WTC11 (cell line): ENCODE data around the gene DMBX1. TPM values are rescaled to one million over a fixed set of nuclear protein-coding genes. Genes with fewer than 3 reads are reported as not detected.
A peak's percentile ranks its signal among the peaks of the same experiment; 100 is the strongest.

Source experiments
- ATAC-seq: fragments of 200-7000 bp; cut with Tn5 transposase; 2 replicates; pipeline ENCODE4 v1.10.0; 2021; ENCODE audit warnings: mild to moderate bottlenecking, moderate library complexity
- CTCF ChIA-PET: fragments of 300-600 bp; sonication (Branson Sonifier 250); formaldehyde crosslinking; loops from one replicate; lab custom pipeline; 2021; ENCODE audit warnings: antibody characterized with exemption; lab: Charles Lee
- POLR2A ChIA-PET: fragments of 350-600 bp; sonication (Branson Sonifier 250); formaldehyde crosslinking; loops from one replicate; lab custom pipeline; 2021; ENCODE audit warnings: antibody characterized with exemption; lab: Charles Lee
- DNase-seq: peaks from one replicate; pipeline ENCODE4 v3.0.0; 2021; ENCODE audit warnings: low spot score
- H3K27ac Mint-ChIP-seq: 2 replicates; pipeline ENCODE4 v1.8.0; 2021; ENCODE audit warnings: mixed read lengths
- H3K27me3 Mint-ChIP-seq: 2 replicates; pipeline ENCODE4 v1.8.0; 2021; ENCODE audit warnings: low read depth, mild to moderate bottlenecking, moderate library complexity, mixed read lengths
- H3K36me3 Mint-ChIP-seq: 2 replicates; pipeline ENCODE4 v1.8.0; 2021; ENCODE audit warnings: mixed read lengths
- H3K4me1 Mint-ChIP-seq: 2 replicates; pipeline ENCODE4 v1.8.0; 2022; ENCODE audit warnings: mixed read lengths
- H3K4me3 Mint-ChIP-seq: 2 replicates; pipeline ENCODE4 v1.8.0; 2021; ENCODE audit warnings: mild to moderate bottlenecking, moderate library complexity, mixed read lengths
- H3K9me3 Mint-ChIP-seq: 2 replicates; pipeline ENCODE4 v1.8.0; 2021; ENCODE audit warnings: mixed read lengths
- ATF1 ChIP-seq: sonication (generic); formaldehyde crosslinking; IDR thresholded peaks from 2 replicates; pipeline ENCODE4 v1.8.1; 2023; ENCODE audit warnings: mild to moderate bottlenecking, moderate library complexity, missing genetic modification reagents
- CBFB ChIP-seq: sonication (generic); formaldehyde crosslinking; IDR thresholded peaks from 2 replicates; pipeline ENCODE4 v1.8.1; 2022; ENCODE audit warnings: mild to moderate bottlenecking, low read depth, missing genetic modification reagents
- CREM ChIP-seq: sonication (generic); formaldehyde crosslinking; IDR thresholded peaks from 2 replicates; pipeline ENCODE4 v1.8.1; 2022; ENCODE audit warnings: mild to moderate bottlenecking, missing genetic modification reagents, moderate library complexity
- FOXP1 ChIP-seq: sonication (generic); formaldehyde crosslinking; IDR thresholded peaks from 2 replicates; pipeline ENCODE4 v1.8.0; 2022; ENCODE audit warnings: missing genetic modification reagents, mild to moderate bottlenecking, moderate library complexity, borderline replicate concordance
- GRHL2 ChIP-seq: fragments of 250-450 bp; sonication (Bioruptor Pico); IDR thresholded peaks from 2 replicates; pipeline ENCODE4 v1.8.0; 2022; ENCODE audit warnings: mild to moderate bottlenecking, moderate library complexity; ENCODE audit not compliant: insufficient replicate concordance, severe bottlenecking
- MXD4 ChIP-seq: fragments of 250-450 bp; sonication (Bioruptor Pico); IDR thresholded peaks from 2 replicates; pipeline ENCODE4 v1.8.0; 2021; ENCODE audit warnings: mild to moderate bottlenecking, moderate library complexity, borderline replicate concordance
- MYBL2 ChIP-seq: sonication (generic); formaldehyde crosslinking; IDR thresholded peaks from 2 replicates; pipeline ENCODE4 v1.8.1; 2023; ENCODE audit warnings: mild to moderate bottlenecking, moderate library complexity, missing genetic modification reagents
- NR2C2 ChIP-seq: sonication (generic); formaldehyde crosslinking; IDR thresholded peaks from 2 replicates; pipeline ENCODE4 v1.8.0; 2022; ENCODE audit warnings: mild to moderate bottlenecking, missing genetic modification reagents
- PRRX2 ChIP-seq: fragments of 250-450 bp; sonication (Bioruptor Pico); IDR thresholded peaks from 2 replicates; pipeline ENCODE4 v1.8.0; 2021; ENCODE audit warnings: mild to moderate bottlenecking
- SMAD3 ChIP-seq: sonication (generic); formaldehyde crosslinking; IDR thresholded peaks from 2 replicates; pipeline ENCODE4 v1.8.0; 2022; ENCODE audit warnings: missing genetic modification reagents, mild to moderate bottlenecking, borderline replicate concordance
- SOX15 ChIP-seq: fragments of 250-450 bp; sonication (Bioruptor Pico); IDR thresholded peaks from 2 replicates; pipeline ENCODE4 v1.9.0; 2021; ENCODE audit warnings: mild to moderate bottlenecking
- TEAD4 ChIP-seq: sonication (generic); formaldehyde crosslinking; IDR thresholded peaks from 2 replicates; pipeline ENCODE4 v1.8.0; 2022; ENCODE audit warnings: mild to moderate bottlenecking, missing genetic modification reagents
- ZNF121 ChIP-seq: sonication (generic); formaldehyde crosslinking; IDR thresholded peaks from 2 replicates; pipeline ENCODE4 v1.8.0; 2023; ENCODE audit warnings: missing genetic modification reagents
- ZNF232 ChIP-seq: sonication (generic); formaldehyde crosslinking; IDR thresholded peaks from 2 replicates; pipeline ENCODE4 v1.8.0; 2022; ENCODE audit warnings: mild to moderate bottlenecking, missing genetic modification reagents
- ZNF423 ChIP-seq: fragments of 250-450 bp; sonication (Bioruptor Pico); IDR thresholded peaks from 2 replicates; pipeline ENCODE4 v2.1.2; 2022; ENCODE audit warnings: mild to moderate bottlenecking, moderate library complexity
- total RNA-seq: library from RNA; stranded (reverse); gene quantifications from 3 replicates; pipeline ENCODE4 v1.2.3, GENCODE V29; 2021
- TF ChIP-seq, protein P1 (sequence below): sonication (generic); formaldehyde crosslinking; IDR thresholded peaks from 2 replicates; pipeline ENCODE4 v1.8.0; 2023; ENCODE audit warnings: mild to moderate bottlenecking, missing genetic modification reagents
- TF ChIP-seq, protein P2 (sequence below): sonication (generic); formaldehyde crosslinking; IDR thresholded peaks from 2 replicates; pipeline ENCODE4 v1.8.1; 2023; ENCODE audit warnings: mild to moderate bottlenecking, missing genetic modification reagents
- TF ChIP-seq, protein P3 (sequence below): fragments of 250-450 bp; sonication (Bioruptor Pico); IDR thresholded peaks from 2 replicates; pipeline ENCODE4 v1.9.0; 2021; ENCODE audit warnings: mild to moderate bottlenecking, borderline replicate concordance
- TF ChIP-seq, protein P4 (sequence below): sonication (generic); formaldehyde crosslinking; IDR thresholded peaks from 2 replicates; pipeline ENCODE4 v1.8.1; 2022; ENCODE audit warnings: missing genetic modification reagents, borderline replicate concordance
- TF ChIP-seq, protein P5 (sequence below): fragments of 250-450 bp; sonication (Bioruptor Pico); IDR thresholded peaks from 2 replicates; pipeline ENCODE4 v1.9.0; 2021; ENCODE audit warnings: mild to moderate bottlenecking

DMBX1 gene
- total RNA-seq, 1 experiment from 2014 or later, result 3.7 TPM

DNA sequence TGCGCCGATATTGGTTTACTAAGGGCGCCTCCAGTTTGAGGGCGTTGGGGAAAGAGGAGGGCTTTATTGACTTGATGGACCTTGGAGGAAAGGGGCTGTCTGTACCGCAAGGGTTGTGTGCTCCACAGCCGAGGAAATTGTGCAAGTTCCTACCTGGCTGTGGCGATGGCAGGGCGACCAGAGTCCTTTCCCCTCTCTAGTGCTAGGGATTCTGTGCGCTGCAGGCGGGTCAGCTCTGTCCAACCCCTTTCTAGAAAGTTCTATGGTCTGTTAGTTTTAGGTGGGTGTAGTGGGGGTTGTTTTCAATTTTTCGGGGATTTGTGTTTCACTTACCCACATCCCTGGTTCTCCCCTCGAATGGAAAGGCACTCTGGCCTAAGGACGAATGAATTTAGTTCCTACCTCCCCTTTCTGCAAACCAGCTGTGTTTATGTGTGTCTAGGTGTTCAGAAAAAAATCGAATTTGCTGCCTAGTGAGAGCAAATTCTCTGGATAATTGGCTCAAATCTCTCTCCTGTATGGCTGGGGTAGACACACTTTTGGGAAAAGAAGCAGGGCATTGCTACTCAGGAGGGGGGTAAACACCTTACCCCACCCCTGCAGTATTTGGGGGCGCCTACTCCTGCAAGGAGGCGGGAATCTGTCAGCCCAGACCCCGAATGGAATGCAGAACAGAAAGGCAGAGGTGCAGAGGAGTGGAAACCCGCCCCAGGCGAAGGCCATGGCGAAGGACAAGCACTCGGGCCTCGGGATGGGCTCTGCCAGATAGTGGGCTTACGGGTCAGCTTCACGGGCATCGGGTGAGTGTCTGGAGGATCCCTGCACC lies 2.0 kb downstream of the DMBX1 start:
- ATAC-seq, result no peak
- CTCF ChIA-PET, result interaction anchor here (6.6 kb wide), 1 partner anchor 37 kb away, joined by 201 read pairs; no protein-coding TSS in a partner anchor
- H3K4me3 Mint-ChIP-seq, result peak overlapping the region; percentile 89
- no peak overlapping the region for H3K27ac Mint-ChIP-seq
- DNase-seq, result no peak
- POLR2A ChIA-PET, result no interaction called here
- H3K27me3 Mint-ChIP-seq, result peaks cover 100% of the 10 kb centered on the region
- H3K4me1 Mint-ChIP-seq, result peaks cover 48% of the 10 kb centered on the region
- peaks cover 2% of the 10 kb centered on the region; the same call in 1 of the 2 replicates for H3K36me3 Mint-ChIP-seq
- H3K9me3 Mint-ChIP-seq, result no peaks in the 10 kb centered on the region
- no peak for TF ChIP-seq MXD4
- no peak for TF ChIP-seq FOXP1 (CRISPR knock-in tag)
- TF ChIP-seq CREM (CRISPR knock-in tag), result no peak
- no peak for TF ChIP-seq CBFB (CRISPR knock-in tag)
- TF ChIP-seq GRHL2, result no peak
- TF ChIP-seq ATF1, result no peak
- no peak for TF ChIP-seq ZNF121 (CRISPR knock-in tag)
- no peak for TF ChIP-seq PRRX2 (CRISPR knock-in tag)
- TF ChIP-seq, protein P1, sequence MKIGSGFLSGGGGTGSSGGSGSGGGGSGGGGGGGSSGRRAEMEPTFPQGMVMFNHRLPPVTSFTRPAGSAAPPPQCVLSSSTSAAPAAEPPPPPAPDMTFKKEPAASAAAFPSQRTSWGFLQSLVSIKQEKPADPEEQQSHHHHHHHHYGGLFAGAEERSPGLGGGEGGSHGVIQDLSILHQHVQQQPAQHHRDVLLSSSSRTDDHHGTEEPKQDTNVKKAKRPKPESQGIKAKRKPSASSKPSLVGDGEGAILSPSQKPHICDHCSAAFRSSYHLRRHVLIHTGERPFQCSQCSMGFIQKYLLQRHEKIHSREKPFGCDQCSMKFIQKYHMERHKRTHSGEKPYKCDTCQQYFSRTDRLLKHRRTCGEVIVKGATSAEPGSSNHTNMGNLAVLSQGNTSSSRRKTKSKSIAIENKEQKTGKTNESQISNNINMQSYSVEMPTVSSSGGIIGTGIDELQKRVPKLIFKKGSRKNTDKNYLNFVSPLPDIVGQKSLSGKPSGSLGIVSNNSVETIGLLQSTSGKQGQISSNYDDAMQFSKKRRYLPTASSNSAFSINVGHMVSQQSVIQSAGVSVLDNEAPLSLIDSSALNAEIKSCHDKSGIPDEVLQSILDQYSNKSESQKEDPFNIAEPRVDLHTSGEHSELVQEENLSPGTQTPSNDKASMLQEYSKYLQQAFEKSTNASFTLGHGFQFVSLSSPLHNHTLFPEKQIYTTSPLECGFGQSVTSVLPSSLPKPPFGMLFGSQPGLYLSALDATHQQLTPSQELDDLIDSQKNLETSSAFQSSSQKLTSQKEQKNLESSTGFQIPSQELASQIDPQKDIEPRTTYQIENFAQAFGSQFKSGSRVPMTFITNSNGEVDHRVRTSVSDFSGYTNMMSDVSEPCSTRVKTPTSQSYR (CRISPR knock-in tag), result no peak
- TF ChIP-seq ZNF423 (CRISPR knock-in tag), result no peak
- TF ChIP-seq, protein P2, sequence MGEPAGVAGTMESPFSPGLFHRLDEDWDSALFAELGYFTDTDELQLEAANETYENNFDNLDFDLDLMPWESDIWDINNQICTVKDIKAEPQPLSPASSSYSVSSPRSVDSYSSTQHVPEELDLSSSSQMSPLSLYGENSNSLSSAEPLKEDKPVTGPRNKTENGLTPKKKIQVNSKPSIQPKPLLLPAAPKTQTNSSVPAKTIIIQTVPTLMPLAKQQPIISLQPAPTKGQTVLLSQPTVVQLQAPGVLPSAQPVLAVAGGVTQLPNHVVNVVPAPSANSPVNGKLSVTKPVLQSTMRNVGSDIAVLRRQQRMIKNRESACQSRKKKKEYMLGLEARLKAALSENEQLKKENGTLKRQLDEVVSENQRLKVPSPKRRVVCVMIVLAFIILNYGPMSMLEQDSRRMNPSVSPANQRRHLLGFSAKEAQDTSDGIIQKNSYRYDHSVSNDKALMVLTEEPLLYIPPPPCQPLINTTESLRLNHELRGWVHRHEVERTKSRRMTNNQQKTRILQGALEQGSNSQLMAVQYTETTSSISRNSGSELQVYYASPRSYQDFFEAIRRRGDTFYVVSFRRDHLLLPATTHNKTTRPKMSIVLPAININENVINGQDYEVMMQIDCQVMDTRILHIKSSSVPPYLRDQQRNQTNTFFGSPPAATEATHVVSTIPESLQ (CRISPR knock-in tag), result no peak

DNA sequence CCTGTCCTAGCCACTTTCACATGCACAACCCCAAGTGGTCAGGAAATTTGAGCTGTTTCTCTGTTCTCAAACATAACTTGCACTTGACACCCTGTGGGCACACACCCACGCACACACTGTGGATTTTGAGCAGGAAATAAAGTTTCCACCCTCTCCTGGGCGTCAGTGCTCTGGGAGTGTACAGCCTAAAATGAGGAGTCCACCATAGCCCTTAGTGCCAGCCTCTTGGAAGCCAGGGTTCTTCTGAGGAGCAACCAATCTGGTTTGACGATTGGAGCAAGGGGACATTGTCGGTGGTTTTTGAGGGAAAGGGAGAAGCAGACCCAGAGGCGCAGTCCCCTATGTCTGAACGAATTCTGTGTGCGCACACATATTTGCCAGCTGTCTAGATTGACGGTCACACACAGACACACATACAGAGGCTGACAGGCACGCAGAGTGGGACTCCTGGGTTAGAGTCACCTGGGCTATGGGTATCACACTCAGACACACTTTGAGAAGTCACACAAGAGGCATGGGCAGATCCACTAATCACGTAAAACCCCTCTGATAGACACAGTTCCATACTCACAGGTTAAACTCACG lies 2.7 kb downstream of the DMBX1 start:
- CTCF ChIA-PET, result interaction anchor here (1.1 to 6.6 kb wide), 5 partner anchors 28 to 45 kb away, joined by 5 to 201 read pairs (median 12); no protein-coding TSS in a partner anchor
- no peak for ATAC-seq
- H3K4me1 Mint-ChIP-seq, result peaks cover 48% of the 10 kb centered on the region
- no peak overlapping the region for H3K27ac Mint-ChIP-seq
- TF ChIP-seq TEAD4 (CRISPR knock-in tag) (no peak), ZNF232 (no peak), MYBL2 (CRISPR knock-in tag) (no peak), MXD4 (no peak), SMAD3 (CRISPR knock-in tag) (no peak), SOX15 (no peak)
- peak overlapping the region; percentile 51 for H3K4me3 Mint-ChIP-seq
- H3K36me3 Mint-ChIP-seq, result peaks cover 2% of the 10 kb centered on the region; the same call in 1 of the 2 replicates
- no peaks in the 10 kb centered on the region for H3K9me3 Mint-ChIP-seq
- no peak for DNase-seq
- POLR2A ChIA-PET, result no interaction called here
- H3K27me3 Mint-ChIP-seq, result peaks cover 100% of the 10 kb centered on the region

DNA sequence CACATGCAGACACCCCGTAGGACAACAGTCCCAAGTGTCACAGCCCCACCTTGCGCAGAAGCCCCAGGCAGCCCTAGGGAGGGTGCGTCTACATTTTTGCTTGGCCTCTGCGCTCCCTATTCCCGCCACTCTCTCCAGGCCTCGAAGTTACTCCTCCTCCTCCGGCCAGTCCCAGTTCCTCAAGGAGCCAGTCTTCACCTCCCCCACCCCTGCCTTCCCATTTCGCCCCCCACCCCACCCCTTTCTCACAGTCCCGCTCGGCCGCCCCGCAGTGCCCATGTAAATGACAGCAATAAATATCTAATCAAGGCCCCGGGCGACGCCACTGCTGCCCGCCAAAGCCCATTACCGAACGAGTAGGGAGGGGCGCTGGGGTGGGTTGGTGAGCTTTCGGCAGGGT lies 3.2 kb downstream of the DMBX1 start:
- Mint-ChIP-seq H3K4me1 (peaks cover 48% of the 10 kb centered on the region), H3K27ac (no peak overlapping the region), H3K36me3 (peaks cover 2% of the 10 kb centered on the region; the same call in 1 of the 2 replicates), H3K27me3 (peaks cover 96% of the 10 kb centered on the region), H3K4me3 (peak overlapping the region; percentile 51), H3K9me3 (no peaks in the 10 kb centered on the region)
- POLR2A ChIA-PET, result no interaction called here
- peak; percentile 50 for DNase-seq
- CTCF ChIA-PET, result interaction anchor here (0.7 to 3.3 kb wide), 7 partner anchors 15 to 51 kb away, joined by 3 to 30 read pairs (median 6); no protein-coding TSS in a partner anchor
- peak; percentile 10 for ATAC-seq
- no peak for TF ChIP-seq NR2C2 (CRISPR knock-in tag)
- TF ChIP-seq, protein P3, sequence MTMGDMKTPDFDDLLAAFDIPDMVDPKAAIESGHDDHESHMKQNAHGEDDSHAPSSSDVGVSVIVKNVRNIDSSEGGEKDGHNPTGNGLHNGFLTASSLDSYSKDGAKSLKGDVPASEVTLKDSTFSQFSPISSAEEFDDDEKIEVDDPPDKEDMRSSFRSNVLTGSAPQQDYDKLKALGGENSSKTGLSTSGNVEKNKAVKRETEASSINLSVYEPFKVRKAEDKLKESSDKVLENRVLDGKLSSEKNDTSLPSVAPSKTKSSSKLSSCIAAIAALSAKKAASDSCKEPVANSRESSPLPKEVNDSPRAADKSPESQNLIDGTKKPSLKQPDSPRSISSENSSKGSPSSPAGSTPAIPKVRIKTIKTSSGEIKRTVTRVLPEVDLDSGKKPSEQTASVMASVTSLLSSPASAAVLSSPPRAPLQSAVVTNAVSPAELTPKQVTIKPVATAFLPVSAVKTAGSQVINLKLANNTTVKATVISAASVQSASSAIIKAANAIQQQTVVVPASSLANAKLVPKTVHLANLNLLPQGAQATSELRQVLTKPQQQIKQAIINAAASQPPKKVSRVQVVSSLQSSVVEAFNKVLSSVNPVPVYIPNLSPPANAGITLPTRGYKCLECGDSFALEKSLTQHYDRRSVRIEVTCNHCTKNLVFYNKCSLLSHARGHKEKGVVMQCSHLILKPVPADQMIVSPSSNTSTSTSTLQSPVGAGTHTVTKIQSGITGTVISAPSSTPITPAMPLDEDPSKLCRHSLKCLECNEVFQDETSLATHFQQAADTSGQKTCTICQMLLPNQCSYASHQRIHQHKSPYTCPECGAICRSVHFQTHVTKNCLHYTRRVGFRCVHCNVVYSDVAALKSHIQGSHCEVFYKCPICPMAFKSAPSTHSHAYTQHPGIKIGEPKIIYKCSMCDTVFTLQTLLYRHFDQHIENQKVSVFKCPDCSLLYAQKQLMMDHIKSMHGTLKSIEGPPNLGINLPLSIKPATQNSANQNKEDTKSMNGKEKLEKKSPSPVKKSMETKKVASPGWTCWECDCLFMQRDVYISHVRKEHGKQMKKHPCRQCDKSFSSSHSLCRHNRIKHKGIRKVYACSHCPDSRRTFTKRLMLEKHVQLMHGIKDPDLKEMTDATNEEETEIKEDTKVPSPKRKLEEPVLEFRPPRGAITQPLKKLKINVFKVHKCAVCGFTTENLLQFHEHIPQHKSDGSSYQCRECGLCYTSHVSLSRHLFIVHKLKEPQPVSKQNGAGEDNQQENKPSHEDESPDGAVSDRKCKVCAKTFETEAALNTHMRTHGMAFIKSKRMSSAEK (CRISPR knock-in tag), result no peak
- TF ChIP-seq, protein P4, sequence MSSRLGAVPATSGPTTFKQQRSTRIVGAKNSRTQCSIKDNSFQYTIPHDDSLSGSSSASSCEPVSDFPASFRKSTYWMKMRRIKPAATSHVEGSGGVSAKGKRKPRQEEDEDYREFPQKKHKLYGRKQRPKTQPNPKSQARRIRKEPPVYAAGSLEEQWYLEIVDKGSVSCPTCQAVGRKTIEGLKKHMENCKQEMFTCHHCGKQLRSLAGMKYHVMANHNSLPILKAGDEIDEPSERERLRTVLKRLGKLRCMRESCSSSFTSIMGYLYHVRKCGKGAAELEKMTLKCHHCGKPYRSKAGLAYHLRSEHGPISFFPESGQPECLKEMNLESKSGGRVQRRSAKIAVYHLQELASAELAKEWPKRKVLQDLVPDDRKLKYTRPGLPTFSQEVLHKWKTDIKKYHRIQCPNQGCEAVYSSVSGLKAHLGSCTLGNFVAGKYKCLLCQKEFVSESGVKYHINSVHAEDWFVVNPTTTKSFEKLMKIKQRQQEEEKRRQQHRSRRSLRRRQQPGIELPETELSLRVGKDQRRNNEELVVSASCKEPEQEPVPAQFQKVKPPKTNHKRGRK (CRISPR knock-in tag), result no peak
- TF ChIP-seq, protein P5, sequence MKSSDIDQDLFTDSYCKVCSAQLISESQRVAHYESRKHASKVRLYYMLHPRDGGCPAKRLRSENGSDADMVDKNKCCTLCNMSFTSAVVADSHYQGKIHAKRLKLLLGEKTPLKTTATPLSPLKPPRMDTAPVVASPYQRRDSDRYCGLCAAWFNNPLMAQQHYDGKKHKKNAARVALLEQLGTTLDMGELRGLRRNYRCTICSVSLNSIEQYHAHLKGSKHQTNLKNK, result no peak
